Body of pancreas (tissue), 4 donors: ENCODE results near the gene PRRT3.

Experiments
- POLR2A ChIP-seq, 3 donors: fragments of 450-650 bp; IDR thresholded peaks; one replicate each; pipeline ENCODE4 v1.6.1; 2016; ENCODE audit warnings: antibody characterized with exemption in 3 of 3, mild to moderate bottlenecking in 2 of 3
- TF ChIP-seq, protein P1 (sequence below), 7 experiments: fragments of 450-650 bp in 4 of 7; fragments of 200-600 bp in 3 of 7; sonication (generic) in 3 of 7; IDR thresholded peaks; one replicate each; pipeline ENCODE4 v1.5.1; 2016 to 2019; ENCODE audit warnings: antibody characterized with exemption in 7 of 7

GRCh38 chr3:9914559-9915253, 37.5 kb downstream of the PRRT3 start:
- TF ChIP-seq, protein P1, sequence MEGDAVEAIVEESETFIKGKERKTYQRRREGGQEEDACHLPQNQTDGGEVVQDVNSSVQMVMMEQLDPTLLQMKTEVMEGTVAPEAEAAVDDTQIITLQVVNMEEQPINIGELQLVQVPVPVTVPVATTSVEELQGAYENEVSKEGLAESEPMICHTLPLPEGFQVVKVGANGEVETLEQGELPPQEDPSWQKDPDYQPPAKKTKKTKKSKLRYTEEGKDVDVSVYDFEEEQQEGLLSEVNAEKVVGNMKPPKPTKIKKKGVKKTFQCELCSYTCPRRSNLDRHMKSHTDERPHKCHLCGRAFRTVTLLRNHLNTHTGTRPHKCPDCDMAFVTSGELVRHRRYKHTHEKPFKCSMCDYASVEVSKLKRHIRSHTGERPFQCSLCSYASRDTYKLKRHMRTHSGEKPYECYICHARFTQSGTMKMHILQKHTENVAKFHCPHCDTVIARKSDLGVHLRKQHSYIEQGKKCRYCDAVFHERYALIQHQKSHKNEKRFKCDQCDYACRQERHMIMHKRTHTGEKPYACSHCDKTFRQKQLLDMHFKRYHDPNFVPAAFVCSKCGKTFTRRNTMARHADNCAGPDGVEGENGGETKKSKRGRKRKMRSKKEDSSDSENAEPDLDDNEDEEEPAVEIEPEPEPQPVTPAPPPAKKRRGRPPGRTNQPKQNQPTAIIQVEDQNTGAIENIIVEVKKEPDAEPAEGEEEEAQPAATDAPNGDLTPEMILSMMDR (IDR thresholded peaks at IDR 0.05): no peak
- TF ChIP-seq POLR2A (IDR thresholded peaks at IDR 0.05): no peak
